Measurements from ENCODE around the gene NR1I3.
"Not testable (repeated sequence)": the region's sequence is repeated elsewhere in the genome, so short reads cannot be mapped to it uniquely, and the experiment has no call there.

Gene NR1I3

GRCh38 chr1:161226320-161226711 lies 11.7 kb downstream of the NR1I3 start:
- H3K27ac ChIP-seq (ENCODE audit: low read depth, low read length), result peak overlapping the region; percentile 7
- peaks cover 25% of the 10 kb centered on the region for H3K36me3 ChIP-seq (ENCODE audit: control insufficient read depth, insufficient read depth, low read length)
- peak overlapping the region; percentile 54; the same call in 1 of the 2 replicates for H3K9ac ChIP-seq (ENCODE audit: low read depth, low read length)
- no peaks in the 10 kb centered on the region for H3K9me3 ChIP-seq (ENCODE audit: control insufficient read depth, insufficient read depth, low read length)
- H3K27me3 ChIP-seq (ENCODE audit: control insufficient read depth, insufficient read depth, low read length), result no peaks in the 10 kb centered on the region
- peaks cover 15% of the 10 kb centered on the region for H3K4me1 ChIP-seq (ENCODE audit: control insufficient read depth, insufficient read depth, low read length)
- peak overlapping the region; percentile 86 for H3K4me3 ChIP-seq (ENCODE audit: low read depth, low read length)

- Histone ChIP-seq H3K27me3 (ENCODE audit: control insufficient read depth, insufficient read depth, low read length) (no peaks in the 10 kb centered on the region), H3K4me3 (ENCODE audit: low read depth, low read length) (peak within 1 kb of the TSS; percentile 86), H3K9me3 (ENCODE audit: control insufficient read depth, insufficient read depth, low read length) (no peaks in the 10 kb centered on the region), H3K27ac (ENCODE audit: low read depth, low read length) (peak within 1 kb of the TSS; percentile 30), H3K9ac (ENCODE audit: low read depth, low read length) (peak within 1 kb of the TSS; percentile 54; the same call in 1 of the 2 replicates), H3K4me1 (ENCODE audit: control insufficient read depth, insufficient read depth, low read length) (peaks cover 15% of the 10 kb centered on the region), H3K36me3 (ENCODE audit: control insufficient read depth, insufficient read depth, low read length) (peaks cover 25% of the 10 kb centered on the region)
These were observed 12.3 kb downstream of the NR1I3 start, which contains the start of gene TOMM40L for GRCh38 chr1:161225534-161226319. TSS of gene TOMM40L (plus strand) at chr1:161226060. CDS start at chr1:161226490, 430 bp downstream.

- H3K9ac ChIP-seq (ENCODE audit: low read depth, low read length), result no peak overlapping the region
- H3K4me3 ChIP-seq (ENCODE audit: low read depth, low read length), result no peak overlapping the region
- H3K36me3 ChIP-seq (ENCODE audit: control insufficient read depth, insufficient read depth, low read length), result peaks cover 23% of the 10 kb centered on the region
- H3K9me3 ChIP-seq (ENCODE audit: control insufficient read depth, insufficient read depth, low read length), result no peaks in the 10 kb centered on the region
- peak overlapping the region; percentile 30 for H3K27ac ChIP-seq (ENCODE audit: low read depth, low read length)
- H3K27me3 ChIP-seq (ENCODE audit: control insufficient read depth, insufficient read depth, low read length), result no peaks in the 10 kb centered on the region
- peaks cover 15% of the 10 kb centered on the region for H3K4me1 ChIP-seq (ENCODE audit: control insufficient read depth, insufficient read depth, low read length)
These were observed 12.8 kb downstream of the NR1I3 start for GRCh38 chr1:161225178-161225533.

- H3K9ac ChIP-seq (ENCODE audit: low read depth, low read length); H3K27me3 ChIP-seq (ENCODE audit: control insufficient read depth, insufficient read depth, low read length); H3K9me3 ChIP-seq (ENCODE audit: control insufficient read depth, insufficient read depth, low read length); H3K4me3 ChIP-seq (ENCODE audit: low read depth, low read length); H3K27ac ChIP-seq (ENCODE audit: low read depth, low read length): not testable (repeated sequence)
- H3K36me3 ChIP-seq (ENCODE audit: control insufficient read depth, insufficient read depth, low read length), result peaks cover 18% of the 10 kb centered on the region
- H3K4me1 ChIP-seq (ENCODE audit: control insufficient read depth, insufficient read depth, low read length), result peaks cover 15% of the 10 kb centered on the region
These were observed 13.3 kb downstream of the NR1I3 start for GRCh38 chr1:161224695-161225087.

GRCh38 chr1:161223805-161224694 lies 14.0 kb downstream of the NR1I3 start:
- Histone ChIP-seq H3K4me1 (ENCODE audit: control insufficient read depth, insufficient read depth, low read length) (peaks cover 15% of the 10 kb centered on the region), H3K27me3 (ENCODE audit: control insufficient read depth, insufficient read depth, low read length) (no peaks in the 10 kb centered on the region), H3K9me3 (ENCODE audit: control insufficient read depth, insufficient read depth, low read length) (no peaks in the 10 kb centered on the region), H3K9ac (ENCODE audit: low read depth, low read length) (no peak overlapping the region), H3K4me3 (ENCODE audit: low read depth, low read length) (no peak overlapping the region), H3K27ac (ENCODE audit: low read depth, low read length) (no peak overlapping the region), H3K36me3 (ENCODE audit: control insufficient read depth, insufficient read depth, low read length) (peaks cover 11% of the 10 kb centered on the region)

GRCh38 chr1:161222175-161223019 lies 15.6 kb downstream of the NR1I3 start:
- H3K27me3 ChIP-seq (ENCODE audit: control insufficient read depth, insufficient read depth, low read length), result no peaks in the 10 kb centered on the region
- H3K27ac ChIP-seq (ENCODE audit: low read depth, low read length), result no peak overlapping the region
- H3K4me3 ChIP-seq (ENCODE audit: low read depth, low read length), result no peak overlapping the region
- H3K9me3 ChIP-seq (ENCODE audit: control insufficient read depth, insufficient read depth, low read length), result no peaks in the 10 kb centered on the region
- no peak overlapping the region for H3K9ac ChIP-seq (ENCODE audit: low read depth, low read length)
- peaks cover 17% of the 10 kb centered on the region; the same call in 1 of the 2 replicates for H3K4me1 ChIP-seq (ENCODE audit: control insufficient read depth, insufficient read depth, low read length)
- no peaks in the 10 kb centered on the region for H3K36me3 ChIP-seq (ENCODE audit: control insufficient read depth, insufficient read depth, low read length)

- Histone ChIP-seq H3K27me3 (ENCODE audit: control insufficient read depth, insufficient read depth, low read length) (no peaks in the 10 kb centered on the region), H3K4me1 (ENCODE audit: control insufficient read depth, insufficient read depth, low read length) (peaks cover 6% of the 10 kb centered on the region; the same call in 1 of the 2 replicates), H3K4me3 (ENCODE audit: low read depth, low read length) (no peak overlapping the region), H3K27ac (ENCODE audit: low read depth, low read length) (no peak overlapping the region), H3K9ac (ENCODE audit: low read depth, low read length) (no peak overlapping the region), H3K9me3 (ENCODE audit: control insufficient read depth, insufficient read depth, low read length) (no peaks in the 10 kb centered on the region), H3K36me3 (ENCODE audit: control insufficient read depth, insufficient read depth, low read length) (peaks cover 6% of the 10 kb centered on the region; the same call in 1 of the 2 replicates)
These were observed 18.0 kb downstream of the NR1I3 start for GRCh38 chr1:161220002-161220401.

GRCh38 chr1:161219078-161219892 lies 18.7 kb downstream of the NR1I3 start:
- Histone ChIP-seq H3K27me3 (ENCODE audit: control insufficient read depth, insufficient read depth, low read length) (no peaks in the 10 kb centered on the region), H3K9ac (ENCODE audit: low read depth, low read length) (no peak overlapping the region), H3K4me3 (ENCODE audit: low read depth, low read length) (no peak overlapping the region), H3K36me3 (ENCODE audit: control insufficient read depth, insufficient read depth, low read length) (peaks cover 11% of the 10 kb centered on the region), H3K4me1 (ENCODE audit: control insufficient read depth, insufficient read depth, low read length) (peaks cover 6% of the 10 kb centered on the region; the same call in 1 of the 2 replicates), H3K9me3 (ENCODE audit: control insufficient read depth, insufficient read depth, low read length) (no peaks in the 10 kb centered on the region), H3K27ac (ENCODE audit: low read depth, low read length) (no peak overlapping the region)

GRCh38 chr1:161218301-161219077 lies 19.5 kb downstream of the NR1I3 start:
- Histone ChIP-seq H3K36me3 (ENCODE audit: control insufficient read depth, insufficient read depth, low read length) (peaks cover 19% of the 10 kb centered on the region), H3K4me3 (ENCODE audit: low read depth, low read length) (no peak overlapping the region), H3K4me1 (ENCODE audit: control insufficient read depth, insufficient read depth, low read length) (peaks cover 6% of the 10 kb centered on the region; the same call in 1 of the 2 replicates), H3K9ac (ENCODE audit: low read depth, low read length) (no peak overlapping the region), H3K27ac (ENCODE audit: low read depth, low read length) (peak overlapping the region; percentile 5), H3K9me3 (ENCODE audit: control insufficient read depth, insufficient read depth, low read length) (no peaks in the 10 kb centered on the region), H3K27me3 (ENCODE audit: control insufficient read depth, insufficient read depth, low read length) (no peaks in the 10 kb centered on the region)

Measured in HUES48 (cell line).